Measurements from ENCODE around the gene CLRN2. TPM values are rescaled to one million over a fixed set of nuclear protein-coding genes. Genes with fewer than 3 reads are reported as not detected.
A peak's percentile ranks its signal among the peaks of the same experiment; 100 is the strongest.

Gene CLRN2
- total RNA-seq, 3 donors from 2014 or later: not detected

DNA sequence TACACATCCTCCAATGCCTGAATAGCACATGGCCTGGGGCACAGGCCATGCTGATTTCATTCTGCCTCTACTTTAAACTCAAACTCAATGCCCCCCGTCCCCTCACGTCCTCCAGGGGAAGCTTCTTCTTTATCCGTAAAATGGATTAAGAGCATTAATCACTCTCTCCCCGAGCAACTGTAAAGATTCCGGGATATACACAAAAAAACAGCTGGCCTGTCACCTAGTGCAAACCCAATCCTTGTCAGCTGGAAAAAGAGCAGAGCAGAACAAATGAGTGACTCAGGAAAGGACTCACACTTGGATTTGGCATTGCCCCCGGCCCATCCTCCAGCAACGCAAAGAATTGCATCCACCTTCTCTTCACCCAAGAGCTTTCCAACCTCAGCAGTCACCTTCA is 10.9 kb upstream of the CLRN2 start:
- H3K4me1 ChIP-seq: no peaks in the 10 kb centered on the region
- TF ChIP-seq POLR2A (IDR thresholded peaks at IDR 0.05) (no peak), POLR2AphosphoS5 (IDR thresholded peaks at IDR 0.05) (no peak)
- TF ChIP-seq, protein P1, sequence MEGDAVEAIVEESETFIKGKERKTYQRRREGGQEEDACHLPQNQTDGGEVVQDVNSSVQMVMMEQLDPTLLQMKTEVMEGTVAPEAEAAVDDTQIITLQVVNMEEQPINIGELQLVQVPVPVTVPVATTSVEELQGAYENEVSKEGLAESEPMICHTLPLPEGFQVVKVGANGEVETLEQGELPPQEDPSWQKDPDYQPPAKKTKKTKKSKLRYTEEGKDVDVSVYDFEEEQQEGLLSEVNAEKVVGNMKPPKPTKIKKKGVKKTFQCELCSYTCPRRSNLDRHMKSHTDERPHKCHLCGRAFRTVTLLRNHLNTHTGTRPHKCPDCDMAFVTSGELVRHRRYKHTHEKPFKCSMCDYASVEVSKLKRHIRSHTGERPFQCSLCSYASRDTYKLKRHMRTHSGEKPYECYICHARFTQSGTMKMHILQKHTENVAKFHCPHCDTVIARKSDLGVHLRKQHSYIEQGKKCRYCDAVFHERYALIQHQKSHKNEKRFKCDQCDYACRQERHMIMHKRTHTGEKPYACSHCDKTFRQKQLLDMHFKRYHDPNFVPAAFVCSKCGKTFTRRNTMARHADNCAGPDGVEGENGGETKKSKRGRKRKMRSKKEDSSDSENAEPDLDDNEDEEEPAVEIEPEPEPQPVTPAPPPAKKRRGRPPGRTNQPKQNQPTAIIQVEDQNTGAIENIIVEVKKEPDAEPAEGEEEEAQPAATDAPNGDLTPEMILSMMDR (IDR thresholded peaks at IDR 0.05): no peak
- H3K9me3 ChIP-seq: no peaks in the 10 kb centered on the region
- no peaks in the 10 kb centered on the region for H3K27me3 ChIP-seq
- intact Hi-C loops (cut with DNase I; ENCODE audit: low total_unique reads): no loop called here
- H3K36me3 ChIP-seq: peaks cover 12% of the 10 kb centered on the region
- no peak for DNase-seq (ENCODE audit: low spot score in 2 of 2)
- no peak overlapping the region for H3K4me3 ChIP-seq
- H3K27ac ChIP-seq: no peak overlapping the region

DNA sequence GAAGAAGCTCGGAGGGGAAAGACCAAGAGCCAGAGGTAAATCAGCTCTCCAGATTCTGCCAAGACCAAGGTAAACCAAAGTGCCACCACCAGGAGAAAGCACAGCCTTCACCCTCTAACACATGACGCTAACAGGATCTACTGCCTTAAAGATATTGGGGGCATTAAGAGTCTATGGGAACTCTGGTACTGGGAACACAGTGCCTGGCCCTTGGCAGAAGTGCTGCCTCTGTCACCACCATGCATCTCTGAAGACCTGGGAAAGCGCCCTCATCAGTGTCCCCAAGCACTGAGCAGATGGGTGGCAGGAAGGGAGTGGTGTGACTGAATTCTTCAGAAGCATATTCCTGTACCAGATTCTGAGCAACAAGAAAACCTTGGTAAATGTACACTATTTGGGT is 4.4 kb upstream of the CLRN2 start:
- no peak for DNase-seq (ENCODE audit: low spot score in 2 of 2)
- Histone ChIP-seq H3K4me1 (peaks cover 0 to 8% of the 10 kb centered on the region in 2 donors), H3K27me3 (no peaks in the 10 kb centered on the region), H3K36me3 (no peaks in the 10 kb centered on the region), H3K27ac (no peak overlapping the region), H3K9me3 (no peaks in the 10 kb centered on the region), H3K4me3 (peak overlapping the region in 2 of 3 donors; percentile 70 to 82)
- TF ChIP-seq, protein P1 (IDR thresholded peaks at IDR 0.05): no peak
- no peak for TF ChIP-seq POLR2A (IDR thresholded peaks at IDR 0.05)
- TF ChIP-seq POLR2AphosphoS5 (IDR thresholded peaks at IDR 0.05): no peak
- intact Hi-C loops (cut with DNase I; ENCODE audit: low total_unique reads): no loop called here

DNA sequence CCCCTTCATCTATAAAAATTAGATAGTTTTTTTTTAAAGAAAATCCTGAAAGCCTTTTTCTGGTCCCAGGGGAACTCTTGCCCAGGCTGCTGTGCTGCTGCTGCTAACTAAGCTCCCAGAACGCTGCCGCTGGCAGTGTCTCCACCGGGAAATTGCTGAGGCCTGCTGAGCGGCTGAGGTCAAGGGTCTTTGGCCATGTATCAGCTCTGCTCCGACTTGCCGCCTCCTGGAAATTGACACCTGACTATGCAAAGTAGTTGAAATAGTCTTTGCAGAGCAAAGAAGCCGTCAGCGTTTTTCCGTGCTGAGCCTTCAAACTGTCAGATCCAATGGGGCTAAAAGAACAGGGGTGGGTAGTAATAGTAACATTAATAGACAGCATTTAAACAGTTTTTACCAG is 3.9 kb upstream of the CLRN2 start:
- intact Hi-C loops (cut with DNase I; ENCODE audit: low total_unique reads): no loop called here
- H3K4me1 ChIP-seq: peaks cover 0 to 8% of the 10 kb centered on the region in 2 donors
- H3K36me3 ChIP-seq: no peaks in the 10 kb centered on the region
- peak overlapping the region; percentile 70 to 82 (median 78) for H3K4me3 ChIP-seq
- DNase-seq (ENCODE audit: low spot score in 2 of 2): no peak
- no peaks in the 10 kb centered on the region for H3K9me3 ChIP-seq
- no peak for TF ChIP-seq POLR2AphosphoS5 (IDR thresholded peaks at IDR 0.05)
- no peak for TF ChIP-seq POLR2A (IDR thresholded peaks at IDR 0.05)
- TF ChIP-seq, protein P1 (IDR thresholded peaks at IDR 0.05): no peak
- no peaks in the 10 kb centered on the region for H3K27me3 ChIP-seq
- H3K27ac ChIP-seq: peak overlapping the region; percentile 15 to 34

DNA sequence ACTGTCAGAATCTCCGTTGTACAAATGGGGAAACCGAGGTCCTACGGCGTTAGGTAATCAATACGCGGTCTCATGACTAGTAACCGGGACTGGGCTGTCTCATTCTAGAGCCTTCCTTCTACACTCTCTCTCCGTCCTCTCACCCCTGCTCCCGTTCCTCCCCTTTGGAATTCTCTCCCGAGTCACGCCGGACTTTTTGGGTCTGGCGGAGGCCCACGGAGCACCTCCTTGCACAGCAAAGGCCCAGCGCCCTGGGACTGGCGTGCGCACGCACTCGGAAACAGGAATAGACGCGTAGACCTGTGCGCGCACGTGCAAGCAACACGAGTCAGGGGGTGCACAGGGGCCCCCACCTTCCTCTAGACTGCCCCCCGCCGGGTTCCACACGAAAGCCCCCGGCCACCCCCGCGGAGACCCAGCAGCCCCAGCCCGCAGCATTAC is 3.4 kb upstream of the CLRN2 start:
- intact Hi-C loops (cut with DNase I; ENCODE audit: low total_unique reads): no loop called here
- Histone ChIP-seq H3K36me3 (no peaks in the 10 kb centered on the region), H3K4me1 (peaks cover 0 to 8% of the 10 kb centered on the region in 2 donors), H3K9me3 (no peaks in the 10 kb centered on the region), H3K27ac (peak overlapping the region; percentile 15 to 34), H3K27me3 (no peaks in the 10 kb centered on the region), H3K4me3 (peak overlapping the region; percentile 70 to 82 (median 78))
- DNase-seq (ENCODE audit: low spot score in 2 of 2): no peak
- TF ChIP-seq POLR2A (IDR thresholded peaks at IDR 0.05) (no peak), POLR2AphosphoS5 (IDR thresholded peaks at IDR 0.05) (no peak)
- TF ChIP-seq, protein P1 (IDR thresholded peaks at IDR 0.05): no peak

DNA sequence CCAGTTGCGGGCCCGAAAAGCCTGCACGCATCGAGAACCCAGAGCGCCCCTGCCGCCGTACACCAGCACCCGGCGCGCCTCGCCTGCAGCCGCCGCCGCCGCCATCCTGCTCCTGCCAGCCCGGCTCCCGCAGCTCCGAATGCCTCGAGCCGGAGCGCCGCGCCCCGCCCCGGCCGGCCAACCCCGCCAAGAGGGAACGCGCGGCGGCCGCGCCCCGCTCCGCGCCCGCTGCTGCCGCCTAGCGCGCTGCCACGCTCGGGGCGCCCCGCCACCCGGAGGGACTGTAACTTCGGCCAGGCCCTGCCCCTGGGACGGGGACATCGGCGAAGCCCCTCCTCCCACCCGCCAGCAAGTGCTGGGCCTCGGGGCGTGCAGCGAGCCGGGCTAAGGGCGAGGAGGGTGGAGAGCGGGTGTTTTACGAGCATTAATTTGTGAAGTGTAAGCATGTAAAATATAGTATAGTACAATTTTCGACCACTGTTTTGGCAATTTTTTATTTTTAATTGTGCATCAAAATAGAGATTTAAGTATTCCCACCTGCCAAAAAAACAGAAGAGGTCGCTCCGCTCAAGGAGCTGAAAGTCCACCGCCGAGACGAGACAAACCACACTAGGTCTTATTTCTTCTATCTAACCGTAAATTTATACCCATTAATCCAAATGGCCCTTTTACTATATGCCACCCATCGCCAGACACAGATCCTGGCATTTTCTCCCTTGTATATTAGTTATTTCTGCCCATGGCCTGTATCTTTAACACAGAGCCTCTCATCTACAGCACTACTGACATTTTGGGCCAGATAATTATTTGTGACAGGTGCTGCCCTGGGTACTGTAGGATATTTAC is 2.8 kb upstream of the CLRN2 start, which contains the start of gene QDPR:
Gene QDPR, minus strand, starts transcription at position 141 of the 846 bp plus-strand sequence. Its CDS starts 36 bp downstream, at position 105.
- Histone ChIP-seq H3K36me3 (no peaks in the 10 kb centered on the region), H3K4me3 (peak within 1 kb of the TSS; percentile 70 to 82 (median 78)), H3K9me3 (no peaks in the 10 kb centered on the region), H3K27me3 (no peaks in the 10 kb centered on the region), H3K4me1 (peaks cover 0 to 8% of the 10 kb centered on the region in 2 donors), H3K27ac (peak within 1 kb of the TSS; percentile 15 to 34)
- peak; percentile 25 to 67 for DNase-seq (ENCODE audit: low spot score in 2 of 2)
- intact Hi-C loops (cut with DNase I; ENCODE audit: low total_unique reads): no loop called here
- TF ChIP-seq, protein P1 (IDR thresholded peaks at IDR 0.05): peak in 1 of 3 donors; percentile 40
- no peak for TF ChIP-seq POLR2A (IDR thresholded peaks at IDR 0.05)
